Measurements from ENCODE around the gene RASA3. TPM values are rescaled to one million over a fixed set of nuclear protein-coding genes. Genes with fewer than 3 reads are reported as not detected.

The RASA3 gene
- total RNA-seq, 1 experiment from 2014 or later: 18.6 TPM

GRCh38 chr13:114116734-114117133 is 15.7 kb downstream of the RASA3 start (continued):
- TF ChIP-seq, protein P1, sequence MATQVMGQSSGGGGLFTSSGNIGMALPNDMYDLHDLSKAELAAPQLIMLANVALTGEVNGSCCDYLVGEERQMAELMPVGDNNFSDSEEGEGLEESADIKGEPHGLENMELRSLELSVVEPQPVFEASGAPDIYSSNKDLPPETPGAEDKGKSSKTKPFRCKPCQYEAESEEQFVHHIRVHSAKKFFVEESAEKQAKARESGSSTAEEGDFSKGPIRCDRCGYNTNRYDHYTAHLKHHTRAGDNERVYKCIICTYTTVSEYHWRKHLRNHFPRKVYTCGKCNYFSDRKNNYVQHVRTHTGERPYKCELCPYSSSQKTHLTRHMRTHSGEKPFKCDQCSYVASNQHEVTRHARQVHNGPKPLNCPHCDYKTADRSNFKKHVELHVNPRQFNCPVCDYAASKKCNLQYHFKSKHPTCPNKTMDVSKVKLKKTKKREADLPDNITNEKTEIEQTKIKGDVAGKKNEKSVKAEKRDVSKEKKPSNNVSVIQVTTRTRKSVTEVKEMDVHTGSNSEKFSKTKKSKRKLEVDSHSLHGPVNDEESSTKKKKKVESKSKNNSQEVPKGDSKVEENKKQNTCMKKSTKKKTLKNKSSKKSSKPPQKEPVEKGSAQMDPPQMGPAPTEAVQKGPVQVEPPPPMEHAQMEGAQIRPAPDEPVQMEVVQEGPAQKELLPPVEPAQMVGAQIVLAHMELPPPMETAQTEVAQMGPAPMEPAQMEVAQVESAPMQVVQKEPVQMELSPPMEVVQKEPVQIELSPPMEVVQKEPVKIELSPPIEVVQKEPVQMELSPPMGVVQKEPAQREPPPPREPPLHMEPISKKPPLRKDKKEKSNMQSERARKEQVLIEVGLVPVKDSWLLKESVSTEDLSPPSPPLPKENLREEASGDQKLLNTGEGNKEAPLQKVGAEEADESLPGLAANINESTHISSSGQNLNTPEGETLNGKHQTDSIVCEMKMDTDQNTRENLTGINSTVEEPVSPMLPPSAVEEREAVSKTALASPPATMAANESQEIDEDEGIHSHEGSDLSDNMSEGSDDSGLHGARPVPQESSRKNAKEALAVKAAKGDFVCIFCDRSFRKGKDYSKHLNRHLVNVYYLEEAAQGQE (IDR thresholded peaks at IDR 0.05; ENCODE audit: low read depth): no peak
- TF ChIP-seq CBX3 (IDR thresholded peaks at IDR 0.05; ENCODE audit: low read depth) (no peak), SRF (IDR thresholded peaks at IDR 0.05; ENCODE audit: low read depth) (no peak)

- ChIA-PET RAD21 (ENCODE audit: low non-redundant PET in 1 of 2, low total read pairs in 2 of 2, uncharacterized antibody in 2 of 2, unreplicated experiment in 2 of 2) (no interaction called here), POLR2A (no interaction called here)
Measured at GRCh38 chr13:114115796-114116195, 16.6 kb downstream of the RASA3 start.

More at GRCh38 chr13:114115796-114116195, 16.6 kb downstream of the RASA3 start:
- TF ChIP-seq FOSL1 (IDR thresholded peaks at IDR 0.05; ENCODE audit: low read depth) (0 out of 2 replicates have a peak, but pooled peaks have one; percentile 1), ZNF274 (IDR thresholded peaks at IDR 0.05; ENCODE audit: low read depth, low read length) (no peak)
- Histone ChIP-seq H3K4me3 (replicated peaks in 1 of 2; ENCODE audit: low read depth in 1 of 2, low read length in 2 of 2) (no peak overlapping the region), H2AFZ (ENCODE audit: low read depth, low read length, poor library complexity, severe bottlenecking) (no peak overlapping the region), H3K9me3 (ENCODE audit: control insufficient read depth in 1 of 2, insufficient read depth in 1 of 2, low read depth in 1 of 2, low read length in 2 of 2) (no peaks in the 10 kb centered on the region), H3K9me2 (ENCODE audit: insufficient read depth) (no peaks in the 10 kb centered on the region), H3K27ac (ENCODE audit: low read depth, low read length) (no peak overlapping the region), H3K4me2 (ENCODE audit: low read length) (peak overlapping the region; percentile 39), H3K9ac (ENCODE audit: low read length) (no peak overlapping the region), H4K20me1 (ENCODE audit: insufficient read depth) (no peaks in the 10 kb centered on the region), H3K36me3 (ENCODE audit: control insufficient read depth in 1 of 2, insufficient read depth in 2 of 2, low read length in 2 of 2) (no peaks in the 10 kb centered on the region), H3K4me1 (ENCODE audit: control insufficient read depth in 1 of 2, insufficient read depth in 2 of 2, low read length in 2 of 2) (peaks cover 4 to 34% of the 10 kb centered on the region in 2 experiments; a peak in 3 of 4 replicates), H3K79me2 (ENCODE audit: insufficient read depth, low read length) (peaks cover 57% of the 10 kb centered on the region), H3K27me3 (ENCODE audit: insufficient read depth, low read length) (no peaks in the 10 kb centered on the region)
- CTCF ChIA-PET: no interaction called here
- no peak for DNase-seq (ENCODE audit: low read depth, low spot score)
- intact Hi-C loops (cut with micrococcal nuclease): no loop called here
- ATAC-seq: no peak
- no TSS peak for BruUV-seq (replicated peaks)

All from HCT116 (cell line).